Sigmoid colon (tissue), 7 donors: ENCODE data around the gene SLC5A1. TPM values are rescaled to one million over a fixed set of nuclear protein-coding genes. Genes with fewer than 3 reads are reported as not detected.

ENCODE experiments used
- DNase-seq: peaks from one replicate; pipeline ENCODE4 v3.0.0-alpha.2; 2019
- H3K27ac ChIP-seq, 4 donors: fragments of 200-600 bp; sonication (generic); one replicate each; pipeline ENCODE4 v1.5.1; 2016 to 2019; ENCODE audit warnings: mild to moderate bottlenecking in 1 of 4
- H3K27me3 ChIP-seq, 3 donors: fragments of 200-600 bp; sonication (generic); one replicate each; pipeline ENCODE4 v1.5.1; 2019; ENCODE audit warnings: mild to moderate bottlenecking in 1 of 3
- H3K36me3 ChIP-seq, 4 donors: fragments of 200-600 bp; sonication (generic); one replicate each; pipeline ENCODE4 v1.5.1; 2016 to 2019
- H3K4me1 ChIP-seq, 4 donors: fragments of 200-600 bp; sonication (generic); one replicate each; pipeline ENCODE4 v1.5.1; 2017 to 2019
- H3K4me3 ChIP-seq, 4 donors: fragments of 200-600 bp; sonication (generic); one replicate each; pipeline ENCODE4 v1.5.1; 2017 to 2019; ENCODE audit warnings: mild to moderate bottlenecking in 2 of 4, moderate library complexity in 1 of 4
- H3K9me3 ChIP-seq, 4 donors: fragments of 200-600 bp in 3 of 4; sonication (generic) in 3 of 4; one replicate each; pipeline versions ENCODE4 v1.5.1 to v1.6.1; 2013 to 2019
- EP300 ChIP-seq, 4 donors: sonication (generic); formaldehyde crosslinking; IDR thresholded peaks; one replicate each; pipeline ENCODE4 v1.6.1; 2017; ENCODE audit warnings: antibody characterized with exemption in 4 of 4
- POLR2A ChIP-seq, 2 donors: fragments of 450-650 bp; IDR thresholded peaks; one replicate each; pipeline ENCODE4 v1.6.1; 2016; ENCODE audit warnings: antibody characterized with exemption in 2 of 2, mild to moderate bottlenecking in 2 of 2, moderate library complexity in 2 of 2
- POLR2AphosphoS5 ChIP-seq, 4 donors: sonication (generic); formaldehyde crosslinking; IDR thresholded peaks; one replicate each; pipeline ENCODE4 v1.6.1; 2017; ENCODE audit warnings: antibody characterized with exemption in 4 of 4
- WGBS, 2 donors: extraction: QIAGEN DNeasy Blood & Tissue Kit; methylation state at CpG; one replicate each; pipeline ENCODE4 v1.1.7; 2013; 5-methylcytosine and 5-hydroxymethylcytosine counted together
- intact Hi-C: fragments of 100-400 bp; cut with DNase I; formaldehyde crosslinking; loops from one replicate; pipeline ENCODE4 v1.15.1; 2023
- polyA plus RNA-seq, 3 donors: library from polyadenylated mRNA; stranded (reverse); fragments of 200-250 nt; gene quantifications; one replicate each; pipeline ENCODE4 v1.2.3, GENCODE V29; 2013
- total RNA-seq, 4 donors: library from RNA; depleted of rRNA; stranded (reverse); fragments of >200 nt; gene quantifications; one replicate each; pipeline ENCODE4 v1.1.0, GENCODE V29; 2016
- TF ChIP-seq, protein P1 (sequence below), 4 experiments: fragments of 450-650 bp in 3 of 4; fragments of 200-600 bp in 1 of 4; IDR thresholded peaks; one replicate each; pipeline ENCODE4 v1.5.1; 2016 to 2019; ENCODE audit warnings: antibody characterized with exemption in 4 of 4, mild to moderate bottlenecking in 3 of 4, moderate library complexity in 2 of 4
- donor health status: healthy with polysubstance abuse.
- donor health status: Bipolar disorder and iron deficiency.
- donor health status: healthy.

The SLC5A1 gene
- total and polyA plus RNA-seq, 7 donors = 2.4 to 28.8 (median 2.8) TPM; not detected in 4

DNA sequence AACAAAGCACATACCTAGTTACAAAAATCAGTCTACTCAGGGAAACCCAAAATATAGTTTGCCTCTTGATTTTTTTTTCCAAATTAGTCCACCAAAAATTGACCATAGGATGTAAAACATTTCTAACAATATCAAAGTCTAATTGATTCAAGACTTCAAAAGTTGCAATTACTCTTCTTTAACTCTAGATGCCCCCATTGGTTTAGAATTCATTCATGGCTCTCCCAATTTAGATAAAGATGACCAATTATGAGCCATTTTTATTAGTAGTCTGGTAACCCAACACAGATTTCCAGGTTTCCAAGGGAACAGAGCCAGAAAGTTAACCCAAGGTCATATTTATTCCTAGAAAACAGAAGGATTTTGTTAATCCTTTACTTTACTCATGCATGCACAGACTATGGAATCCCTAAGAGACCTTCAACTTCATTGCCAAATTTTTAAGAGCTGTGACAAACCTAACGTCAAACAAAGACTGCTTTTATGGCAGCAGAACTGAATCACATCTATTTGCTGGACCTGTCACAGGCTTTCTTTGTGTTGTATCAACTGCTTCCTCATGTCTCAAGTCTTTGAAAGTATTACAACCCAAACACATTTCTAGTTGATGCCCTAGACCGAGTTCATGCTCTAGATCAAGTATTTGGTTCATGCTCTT, 60.7 kb downstream of the SLC5A1 start:
- H3K36me3 ChIP-seq = no peaks in the 10 kb centered on the region
- WGBS, 2 donors = 9 to 28% methylated on average over 2 of the region's 2 CpGs
- intact Hi-C loops = no loop called here
- no peaks in the 10 kb centered on the region for H3K9me3 ChIP-seq
- no peak for DNase-seq
- no peak overlapping the region for H3K27ac ChIP-seq
- TF ChIP-seq POLR2AphosphoS5 (IDR thresholded peaks at IDR 0.05) (no peak), POLR2A (IDR thresholded peaks at IDR 0.05) (no peak)
- TF ChIP-seq, protein P1, sequence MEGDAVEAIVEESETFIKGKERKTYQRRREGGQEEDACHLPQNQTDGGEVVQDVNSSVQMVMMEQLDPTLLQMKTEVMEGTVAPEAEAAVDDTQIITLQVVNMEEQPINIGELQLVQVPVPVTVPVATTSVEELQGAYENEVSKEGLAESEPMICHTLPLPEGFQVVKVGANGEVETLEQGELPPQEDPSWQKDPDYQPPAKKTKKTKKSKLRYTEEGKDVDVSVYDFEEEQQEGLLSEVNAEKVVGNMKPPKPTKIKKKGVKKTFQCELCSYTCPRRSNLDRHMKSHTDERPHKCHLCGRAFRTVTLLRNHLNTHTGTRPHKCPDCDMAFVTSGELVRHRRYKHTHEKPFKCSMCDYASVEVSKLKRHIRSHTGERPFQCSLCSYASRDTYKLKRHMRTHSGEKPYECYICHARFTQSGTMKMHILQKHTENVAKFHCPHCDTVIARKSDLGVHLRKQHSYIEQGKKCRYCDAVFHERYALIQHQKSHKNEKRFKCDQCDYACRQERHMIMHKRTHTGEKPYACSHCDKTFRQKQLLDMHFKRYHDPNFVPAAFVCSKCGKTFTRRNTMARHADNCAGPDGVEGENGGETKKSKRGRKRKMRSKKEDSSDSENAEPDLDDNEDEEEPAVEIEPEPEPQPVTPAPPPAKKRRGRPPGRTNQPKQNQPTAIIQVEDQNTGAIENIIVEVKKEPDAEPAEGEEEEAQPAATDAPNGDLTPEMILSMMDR (IDR thresholded peaks at IDR 0.05) = peak in 1 of 4 experiments; percentile 8
- H3K4me1 ChIP-seq = no peaks in the 10 kb centered on the region
- H3K4me3 ChIP-seq = no peak overlapping the region
- no peaks in the 10 kb centered on the region for H3K27me3 ChIP-seq

DNA sequence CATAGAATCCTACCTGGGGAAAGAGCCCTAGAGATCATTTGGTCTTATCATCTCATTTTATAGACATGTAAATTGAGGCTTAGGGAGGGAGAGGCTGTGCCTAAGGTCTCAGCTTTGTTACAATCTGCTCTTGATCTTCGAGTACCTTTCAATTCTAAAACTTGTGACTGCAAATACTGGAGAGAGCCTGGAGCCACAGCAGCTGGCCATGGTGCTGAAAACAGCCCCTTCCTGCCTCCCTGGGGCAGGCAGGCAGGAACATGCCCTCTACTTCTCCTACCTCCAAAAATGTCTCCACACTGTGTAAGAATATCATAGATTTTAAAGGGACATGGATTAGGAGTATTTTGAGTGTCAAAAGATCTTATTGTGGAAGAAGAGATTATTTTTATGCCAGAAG, 63.9 kb downstream of the SLC5A1 start:
- DNase-seq = no peak
- WGBS, 2 donors = 25 to 36% methylated on average over 1 of the region's 1 CpG
- no peaks in the 10 kb centered on the region for H3K36me3 ChIP-seq
- H3K9me3 ChIP-seq = no peaks in the 10 kb centered on the region
- intact Hi-C loops = no loop called here
- no peak overlapping the region for H3K4me3 ChIP-seq
- TF ChIP-seq, protein P1 (IDR thresholded peaks at IDR 0.05) = no peak
- TF ChIP-seq EP300 (IDR thresholded peaks at IDR 0.05) = no peak
- no peak for TF ChIP-seq POLR2AphosphoS5 (IDR thresholded peaks at IDR 0.05)
- no peak for TF ChIP-seq POLR2A (IDR thresholded peaks at IDR 0.05)
- H3K27ac ChIP-seq = no peak overlapping the region
- no peaks in the 10 kb centered on the region for H3K27me3 ChIP-seq
- no peaks in the 10 kb centered on the region for H3K4me1 ChIP-seq

DNA sequence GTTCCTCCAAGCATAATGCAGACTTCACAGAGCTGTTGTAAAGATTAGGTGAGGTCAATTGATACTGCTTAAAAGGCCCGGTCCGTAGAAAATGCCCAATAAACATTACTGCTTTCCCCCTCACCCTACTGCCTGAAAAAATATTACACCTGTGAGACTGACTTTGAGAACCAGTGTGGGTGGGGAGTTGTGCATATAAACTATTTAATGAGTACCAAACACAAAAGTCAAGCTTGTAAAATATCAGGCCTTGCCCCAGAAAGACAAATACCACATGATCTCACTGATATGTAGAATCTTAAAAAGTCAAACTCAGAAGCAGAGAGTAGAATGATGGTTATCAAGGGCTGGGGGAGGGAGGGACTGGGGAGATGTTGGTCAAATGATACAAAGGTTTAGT, 69.3 kb downstream of the SLC5A1 start:
- Histone ChIP-seq H3K36me3 (no peaks in the 10 kb centered on the region), H3K9me3 (no peaks in the 10 kb centered on the region), H3K27ac (no peak overlapping the region), H3K4me3 (no peak overlapping the region), H3K4me1 (no peaks in the 10 kb centered on the region), H3K27me3 (no peaks in the 10 kb centered on the region)
- intact Hi-C loops = no loop called here
- TF ChIP-seq, protein P1 (IDR thresholded peaks at IDR 0.05) = no peak
- TF ChIP-seq POLR2A (IDR thresholded peaks at IDR 0.05) (no peak), POLR2AphosphoS5 (IDR thresholded peaks at IDR 0.05) (no peak), EP300 (IDR thresholded peaks at IDR 0.05) (no peak)
- DNase-seq = no peak
- 13 to 63% methylated on average over 2 of the region's 2 CpGs for WGBS, 2 donors

DNA sequence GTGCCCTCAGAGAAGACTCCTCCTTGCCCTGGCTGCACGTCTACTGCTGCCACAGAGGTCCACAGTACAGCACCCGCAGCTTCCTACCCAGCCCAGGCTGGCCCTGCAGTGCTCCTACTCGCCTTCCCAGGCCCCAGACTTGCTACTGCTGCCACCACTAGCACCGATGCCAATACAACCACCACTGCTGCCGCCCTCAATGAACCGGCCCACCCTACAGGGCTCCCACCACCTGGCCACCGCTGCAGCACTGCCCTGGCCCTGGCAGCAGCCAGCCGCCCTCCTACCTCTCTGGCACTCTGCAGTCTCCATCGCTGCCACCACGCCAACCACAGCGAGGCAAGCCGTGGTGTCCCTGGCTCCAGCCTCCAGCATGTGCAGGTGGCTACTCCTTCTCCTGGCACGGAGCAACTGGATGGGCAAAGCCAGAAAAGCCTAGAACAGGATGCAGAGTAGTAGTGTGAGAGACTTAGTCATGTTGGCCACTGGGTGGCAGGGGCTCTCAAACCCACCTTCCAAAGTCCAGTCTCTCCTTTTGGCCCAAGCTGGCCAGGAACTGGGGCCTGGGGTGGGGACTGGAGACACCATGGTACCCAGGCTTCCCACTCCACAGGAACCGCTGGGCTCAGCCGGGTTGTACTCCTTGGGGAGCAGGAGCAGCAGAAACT, 76.6 kb downstream of the SLC5A1 start:
- no peak for DNase-seq
- no peak overlapping the region for H3K27ac ChIP-seq
- no peaks in the 10 kb centered on the region for H3K27me3 ChIP-seq
- 81 to 87% methylated on average over 15 of the region's 15 CpGs for WGBS, 2 donors
- intact Hi-C loops = no loop called here
- no peak overlapping the region for H3K4me3 ChIP-seq
- TF ChIP-seq POLR2A (IDR thresholded peaks at IDR 0.05) (no peak), POLR2AphosphoS5 (IDR thresholded peaks at IDR 0.05) (no peak), EP300 (IDR thresholded peaks at IDR 0.05) (no peak)
- TF ChIP-seq, protein P1 (IDR thresholded peaks at IDR 0.05) = no peak
- no peaks in the 10 kb centered on the region for H3K9me3 ChIP-seq
- H3K36me3 ChIP-seq = no peaks in the 10 kb centered on the region
- no peaks in the 10 kb centered on the region for H3K4me1 ChIP-seq
